Gastrocnemius medialis (tissue), 4 donors: ENCODE data around the gene CCDC50. TPM values are rescaled to one million over a fixed set of nuclear protein-coding genes. Genes with fewer than 3 reads are reported as not detected.

Source experiments
- ATAC-seq, 2 donors: fragments of 150-250 bp; one replicate each; pipeline ENCODE4 v1.9.1; 2016
- DNase-seq, 2 donors: peaks; one replicate each; pipeline ENCODE4 v3.0.0-alpha.2; 2019
- H3K27ac ChIP-seq, 4 donors: fragments of 200-600 bp; sonication (generic); 1 replicate in 1 of 4; 2 replicates in 3 of 4; pipeline ENCODE4 v1.5.1; 2016 to 2018; ENCODE audit warnings: mild to moderate bottlenecking in 2 of 4, moderate library complexity in 1 of 4
- H3K27me3 ChIP-seq, 3 donors: fragments of 200-600 bp; sonication (generic) in 2 of 3; 1 replicate in 1 of 3; 2 replicates in 2 of 3; pipeline versions ENCODE4 v1.5.1 to v1.6.0; 2016 to 2019; ENCODE audit warnings: mild to moderate bottlenecking in 1 of 3, moderate library complexity in 1 of 3
- H3K36me3 ChIP-seq, 2 donors: fragments of 200-600 bp; sonication (generic) in 1 of 2; one replicate each; pipeline ENCODE4 v1.5.1; 2017 to 2018
- H3K4me1 ChIP-seq, 2 donors: fragments of 200-600 bp; sonication (generic) in 1 of 2; one replicate each; pipeline ENCODE4 v1.5.1; 2016 to 2017; ENCODE audit warnings: mild to moderate bottlenecking in 2 of 2
- H3K4me3 ChIP-seq, 4 donors: fragments of 200-600 bp; sonication (generic) in 3 of 4; 1 replicate in 1 of 4; 2 replicates in 3 of 4; pipeline ENCODE4 v1.5.1; 2016 to 2019; ENCODE audit warnings: mild to moderate bottlenecking in 2 of 4
- H3K9me3 ChIP-seq, 3 donors: fragments of 200-600 bp; sonication (generic) in 2 of 3; 1 replicate in 1 of 3; 2 replicates in 2 of 3; pipeline ENCODE4 v1.5.1; 2016 to 2019
- CTCF ChIP-seq, 5 experiments: fragments of 450-650 bp in 3 of 5; fragments of 200-600 bp in 2 of 5; sonication (generic) in 2 of 5; IDR thresholded peaks in 4 of 5; conservative IDR thresholded peaks in 1 of 5; 1 replicate in 4 of 5; 2 replicates in 1 of 5; pipeline ENCODE4 v1.5.1; 2016 to 2019; ENCODE audit warnings: antibody characterized with exemption in 5 of 5, mild to moderate bottlenecking in 3 of 5, moderate library complexity in 3 of 5
- POLR2A ChIP-seq, 2 donors: fragments of 450-650 bp; IDR thresholded peaks; one replicate each; pipeline ENCODE4 v1.6.1; 2017; ENCODE audit warnings: antibody characterized with exemption in 2 of 2, mild to moderate bottlenecking in 2 of 2, moderate library complexity in 2 of 2
- in situ Hi-C, 4 donors: fragments of 200-750 bp; cut with MboI; loops; one replicate each; pipeline versions ENCODE4 v1.15.0 to v1.8.0; 2017; ENCODE audit warnings: low sequenced_read_pairs in 4 of 4
- intact Hi-C: fragments of 100-400 bp; cut with DNase I; formaldehyde crosslinking; loops from one replicate; pipeline ENCODE4 v1.15.1; 2023; ENCODE audit warnings: low total_unique reads
- total RNA-seq, 4 donors: library from RNA; depleted of rRNA; stranded (reverse); fragments of >200 nt; gene quantifications; one replicate each; pipeline versions ENCODE4 v1.1.0 to v1.2.3, GENCODE V29; 2016

CCDC50 gene
- total RNA-seq, 4 donors from 2014 or later, result 45.0 to 69.9 (median 64.2) TPM

- Histone ChIP-seq H3K4me1 (peaks cover 26 to 33% of the 10 kb centered on the region in 2 donors), H3K36me3 (peaks cover 0 to 53% of the 10 kb centered on the region in 2 donors), H3K4me3 (no peak overlapping the region), H3K9me3 (no peaks in the 10 kb centered on the region), H3K27me3 (no peaks in the 10 kb centered on the region), H3K27ac (no peak overlapping the region)
- in situ Hi-C loops, result no loop called here
- ATAC-seq, result no peak
- TF ChIP-seq POLR2A (IDR thresholded peaks at IDR 0.05) (no peak), CTCF (IDR thresholded peaks at IDR 0.05 in 4 of 5, conservative IDR thresholded peaks at IDR 0.05 in 1 of 5) (no peak)
- no peak for DNase-seq
- intact Hi-C loops, result no loop called here
Measured at GRCh38 chr3:191358929-191359328, 29.7 kb downstream of the CCDC50 start.

- Histone ChIP-seq H3K27ac (no peak overlapping the region), H3K9me3 (no peaks in the 10 kb centered on the region), H3K36me3 (peaks cover 0 to 53% of the 10 kb centered on the region in 2 donors), H3K27me3 (no peaks in the 10 kb centered on the region), H3K4me1 (peaks cover 17 to 18% of the 10 kb centered on the region in 2 donors), H3K4me3 (no peak overlapping the region)
- ATAC-seq (no peak), DNase-seq (no peak)
- in situ Hi-C loops (no loop called here), intact Hi-C loops (no loop called here)
- TF ChIP-seq CTCF (IDR thresholded peaks at IDR 0.05 in 4 of 5, conservative IDR thresholded peaks at IDR 0.05 in 1 of 5) (no peak), POLR2A (IDR thresholded peaks at IDR 0.05) (no peak)
Measured at GRCh38 chr3:191360620-191361019, 31.4 kb downstream of the CCDC50 start.

GRCh38 chr3:191361456-191361855 lies 32.3 kb downstream of the CCDC50 start:
- intact Hi-C loops (no loop called here), in situ Hi-C loops (no loop called here)
- no peaks in the 10 kb centered on the region for H3K9me3 ChIP-seq
- DNase-seq (no peak), ATAC-seq (no peak)
- H3K27ac ChIP-seq, result no peak overlapping the region
- H3K27me3 ChIP-seq, result no peaks in the 10 kb centered on the region
- peaks cover 10% of the 10 kb centered on the region in 2 donors for H3K4me1 ChIP-seq
- TF ChIP-seq POLR2A (IDR thresholded peaks at IDR 0.05), result no peak
- TF ChIP-seq CTCF (IDR thresholded peaks at IDR 0.05 in 4 of 5, conservative IDR thresholded peaks at IDR 0.05 in 1 of 5), result no peak
- H3K4me3 ChIP-seq, result no peak overlapping the region
- H3K36me3 ChIP-seq, result peaks cover 0 to 60% of the 10 kb centered on the region in 2 donors

- Histone ChIP-seq H3K4me3 (no peak overlapping the region), H3K4me1 (peaks cover 4% of the 10 kb centered on the region in 2 donors), H3K36me3 (peaks cover 0 to 64% of the 10 kb centered on the region in 2 donors), H3K27me3 (no peaks in the 10 kb centered on the region), H3K27ac (no peak overlapping the region), H3K9me3 (no peaks in the 10 kb centered on the region)
- no peak for TF ChIP-seq CTCF (IDR thresholded peaks at IDR 0.05 in 4 of 5, conservative IDR thresholded peaks at IDR 0.05 in 1 of 5)
- TF ChIP-seq POLR2A (IDR thresholded peaks at IDR 0.05), result no peak
- no peak for DNase-seq
- intact Hi-C loops, result no loop called here
- in situ Hi-C loops, result no loop called here
- no peak for ATAC-seq
Measured at GRCh38 chr3:191362037-191362436, 32.8 kb downstream of the CCDC50 start.

- Histone ChIP-seq H3K36me3 (peaks cover 0 to 62% of the 10 kb centered on the region in 2 donors), H3K4me3 (no peak overlapping the region), H3K27me3 (no peaks in the 10 kb centered on the region), H3K9me3 (no peaks in the 10 kb centered on the region), H3K4me1 (no peaks in the 10 kb centered on the region), H3K27ac (no peak overlapping the region)
- ATAC-seq (no peak), DNase-seq (no peak)
- TF ChIP-seq CTCF (IDR thresholded peaks at IDR 0.05 in 4 of 5, conservative IDR thresholded peaks at IDR 0.05 in 1 of 5), result no peak
- intact Hi-C loops, result no loop called here
- in situ Hi-C loops, result no loop called here
Measured at GRCh38 chr3:191362524-191363090, 33.4 kb downstream of the CCDC50 start.
